Activated CD4-positive, alpha-beta T cell treated with anti-CD3 and anti-CD28 coated beads, Interleukin-2, Interleukin-6, amounts not matched to agents 100 ng/mL and 50 ng/mL, durations not matched to agents 16 hours and 8 hours (primary cell): ENCODE data around the gene CCL20.
"Not testable (repeated sequence)": the region's sequence is repeated elsewhere in the genome, so short reads cannot be mapped to it uniquely, and the experiment has no call there.

Experiments used
- DNase-seq: peaks from one replicate; pipeline ENCODE4 v3.0.0-alpha.2; 2020

The CCL20 gene

GRCh38 chr2:227813562-227814353 lies at the start of gene CCL20:
CCL20 (plus strand) TSS chr2:227813842; CDS start chr2:227813912, 70 bp downstream.
- DNase-seq: no peak

GRCh38 chr2:227765788-227766372 lies 47.8 kb upstream of the CCL20 start:
- DNase-seq: no peak

GRCh38 chr2:227766373-227766883 lies 47.2 kb upstream of the CCL20 start:
- DNase-seq: peak; percentile 71

- DNase-seq: no peak
Measured at GRCh38 chr2:227767830-227768229, 45.8 kb upstream of the CCL20 start.

GRCh38 chr2:227772197-227772661 lies 41.4 kb upstream of the CCL20 start:
- DNase-seq: no peak

GRCh38 chr2:227772932-227773331 lies 40.7 kb upstream of the CCL20 start:
- no peak for DNase-seq

GRCh38 chr2:227774011-227774624 lies 39.5 kb upstream of the CCL20 start:
- peak; percentile 34 for DNase-seq

GRCh38 chr2:227774895-227775842 lies 38.5 kb upstream of the CCL20 start:
- DNase-seq: no peak

- no peak for DNase-seq
Measured at GRCh38 chr2:227780981-227781615, 32.5 kb upstream of the CCL20 start.

GRCh38 chr2:227781841-227782240 lies 31.8 kb upstream of the CCL20 start:
- DNase-seq: no peak

- no peak for DNase-seq
Measured at GRCh38 chr2:227782804-227783203, 30.8 kb upstream of the CCL20 start.

GRCh38 chr2:227783404-227784138 lies 30.1 kb upstream of the CCL20 start:
- peak; percentile 40 for DNase-seq

- no peak for DNase-seq
Measured at GRCh38 chr2:227785293-227785692, 28.3 kb upstream of the CCL20 start.

GRCh38 chr2:227788561-227789018 lies 25.1 kb upstream of the CCL20 start:
- DNase-seq: no peak

- no peak for DNase-seq
Measured at GRCh38 chr2:227789803-227790202, 23.8 kb upstream of the CCL20 start.

- no peak for DNase-seq
Measured at GRCh38 chr2:227793148-227793712, 20.4 kb upstream of the CCL20 start.

GRCh38 chr2:227796045-227796711 lies 17.5 kb upstream of the CCL20 start:
- DNase-seq: no peak

- not testable (repeated sequence) for DNase-seq
Measured at GRCh38 chr2:227796768-227797167, 16.9 kb upstream of the CCL20 start.

GRCh38 chr2:227799202-227799601 lies 14.4 kb upstream of the CCL20 start:
- DNase-seq: no peak

- no peak for DNase-seq
Measured at GRCh38 chr2:227802882-227803281, 10.8 kb upstream of the CCL20 start.
